Liver (tissue), 9 donors: ENCODE results near the gene OSBPL5. TPM values are rescaled to one million over a fixed set of nuclear protein-coding genes. Genes with fewer than 3 reads are reported as not detected.
"Not testable (repeated sequence)": the region's sequence is repeated elsewhere in the genome, so short reads cannot be mapped to it uniquely, and the experiment has no call there.

Experiments
- DNase-seq: peaks from one replicate; pipeline ENCODE4 v3.0.0-alpha.2; 2017; ENCODE audit warnings: low spot score
- H3K27ac ChIP-seq, 2 donors: one replicate each; pipeline ENCODE4 v1.7.0; 2013; ENCODE audit warnings: inconsistent platforms in 2 of 2, low read length in 2 of 2, control low read depth in 1 of 2, low read depth in 1 of 2, mild to moderate bottlenecking in 1 of 2
- H3K27me3 ChIP-seq, 4 donors: one replicate each; pipeline versions ENCODE4 v1.6.1 to v1.7.0; 2013; ENCODE audit warnings: low read length in 3 of 4, inconsistent platforms in 1 of 4, mild to moderate bottlenecking in 1 of 4, moderate library complexity in 1 of 4; ENCODE audit not compliant: control insufficient read depth in 4 of 4, insufficient read depth in 4 of 4
- H3K36me3 ChIP-seq, 4 donors: one replicate each; pipeline versions ENCODE4 v1.6.1 to v1.7.0; 2013; ENCODE audit warnings: low read length in 3 of 4, mild to moderate bottlenecking in 3 of 4, low read depth in 1 of 4, moderate library complexity in 1 of 4; ENCODE audit not compliant: control insufficient read depth in 4 of 4, insufficient read depth in 3 of 4
- H3K4me1 ChIP-seq, 4 donors: one replicate each; pipeline versions ENCODE4 v1.6.1 to v1.7.0; 2013; ENCODE audit warnings: low read length in 3 of 4, mild to moderate bottlenecking in 3 of 4, moderate library complexity in 1 of 4; ENCODE audit not compliant: control insufficient read depth in 4 of 4, insufficient read depth in 4 of 4
- H3K4me3 ChIP-seq, 3 donors: one replicate each; pipeline versions ENCODE4 v1.6.1 to v1.7.0; 2013; ENCODE audit warnings: low read length in 3 of 3, control low read depth in 1 of 3, low read depth in 1 of 3, mild to moderate bottlenecking in 1 of 3
- H3K9ac ChIP-seq, 2 donors: one replicate each; pipeline ENCODE4 v1.7.0; 2013; ENCODE audit warnings: low read length in 2 of 2, mild to moderate bottlenecking in 2 of 2, moderate library complexity in 2 of 2, control low read depth in 1 of 2, low read depth in 1 of 2
- H3K9me3 ChIP-seq, 4 donors: one replicate each; pipeline versions ENCODE4 v1.6.1 to v1.7.0; 2013; ENCODE audit warnings: low read length in 3 of 4; ENCODE audit not compliant: control insufficient read depth in 4 of 4
- ATF3 ChIP-seq: IDR thresholded peaks from 2 replicates; pipeline ENCODE4 v1.6.1; 2016; ENCODE audit warnings: antibody characterized with exemption
- CTCF ChIP-seq: fragments of 150-350 bp; IDR thresholded peaks from 2 replicates; pipeline ENCODE4 v1.5.1; 2017; ENCODE audit warnings: improper control_type of control experiment, low read depth, low read length; ENCODE audit not compliant: missing input control
- EGR1 ChIP-seq, 2 donors: IDR thresholded peaks; 2 replicates each; pipeline ENCODE4 v1.6.1; 2016 to 2018; ENCODE audit warnings: antibody characterized with exemption in 2 of 2, low read depth in 2 of 2
- FOXA1 ChIP-seq: IDR thresholded peaks from 2 replicates; pipeline ENCODE4 v1.6.1; 2016; ENCODE audit warnings: antibody characterized with exemption
- HNF4A ChIP-seq, 2 donors: conservative IDR thresholded peaks; 2 replicates each; pipeline ENCODE4 v1.6.1; 2016; ENCODE audit warnings: antibody characterized with exemption in 2 of 2, mild to moderate bottlenecking in 2 of 2
- JUND ChIP-seq, 2 donors: IDR thresholded peaks; 2 replicates each; pipeline ENCODE4 v1.6.1; 2016; ENCODE audit warnings: antibody characterized with exemption in 2 of 2
- NR2F2 ChIP-seq: IDR thresholded peaks from 2 replicates; pipeline ENCODE4 v1.6.1; 2016; ENCODE audit warnings: antibody characterized with exemption
- TAF1 ChIP-seq: conservative IDR thresholded peaks from 2 replicates; pipeline ENCODE4 v1.6.1; 2016; ENCODE audit warnings: antibody characterized with exemption, mild to moderate bottlenecking
- YY1 ChIP-seq: IDR thresholded peaks from 2 replicates; pipeline ENCODE4 v1.6.1; 2016; ENCODE audit warnings: antibody characterized with exemption, mild to moderate bottlenecking
- ZBTB33 ChIP-seq: IDR thresholded peaks from 2 replicates; pipeline ENCODE4 v1.6.1; 2016; ENCODE audit warnings: antibody characterized with exemption
- WGBS: extraction: QIAGEN DNeasy Blood & Tissue Kit; methylation state at CpG from one replicate; pipeline ENCODE4 v1.1.7; 2013; 5-methylcytosine and 5-hydroxymethylcytosine counted together
- polyA plus RNA-seq, 2 donors: library from polyadenylated mRNA; stranded (reverse) in 1 of 2; unstranded in 1 of 2; fragments of 200-250 nt in 1 of 2; fragments of >200 nt in 1 of 2; fragmentation: Nextera tagmentation in 1 of 2; extraction: Ambion mirVana in 1 of 2; gene quantifications; one replicate each; pipeline versions ENCODE4 v1.2.1 to v1.2.3, GENCODE V29; 2013 to 2015
- total RNA-seq, 2 donors: library from RNA; depleted of rRNA; stranded (reverse); fragments of >200 nt; gene quantifications; one replicate each; pipeline ENCODE4 v1.2.3, GENCODE V29; 2014
- TF ChIP-seq, protein P1 (sequence below): IDR thresholded peaks from 2 replicates; pipeline ENCODE4 v1.6.1; 2016; ENCODE audit warnings: antibody characterized with exemption, mild to moderate bottlenecking
- donor health status: healthy.
- donor health status: healthy.
- donor health status: healthy.
- donor health status: healthy.
- donor health status: healthy.

OSBPL5 gene
- total and polyA plus RNA-seq, 4 donors = 0.74 to 6.2 (median 3.9) TPM

GRCh38 chr11:3063432-3063831 is 101.7 kb downstream of the OSBPL5 start:
- DNase-seq, H3K4me1 ChIP-seq, H3K36me3 ChIP-seq, H3K4me3 ChIP-seq, H3K27me3 ChIP-seq, H3K27ac ChIP-seq, H3K9ac ChIP-seq, H3K9me3 ChIP-seq: not testable (repeated sequence)
- 77% methylated on average over 4 of the region's 4 CpGs for WGBS

- no peak for TF ChIP-seq JUND (IDR thresholded peaks at IDR 0.05)
- no peak for TF ChIP-seq CTCF
- TF ChIP-seq EGR1 (IDR thresholded peaks at IDR 0.05; ENCODE audit: low read depth in 2 of 2) = no peak
- TF ChIP-seq ATF3 = no peak
- H3K27ac ChIP-seq = no peak overlapping the region
- H3K9ac ChIP-seq = no peak overlapping the region
- no peak overlapping the region for H3K4me3 ChIP-seq
- H3K4me1 ChIP-seq = peaks cover 3 to 18% (median 15%) of the 10 kb centered on the region in 4 donors
- H3K36me3 ChIP-seq = no peaks in the 10 kb centered on the region
- 92% methylated on average over 11 of the region's 11 CpGs for WGBS
- no peaks in the 10 kb centered on the region for H3K27me3 ChIP-seq
- no peak for DNase-seq
- no peaks in the 10 kb centered on the region for H3K9me3 ChIP-seq
Observed at GRCh38 chr11:3060436-3061025, 104.6 kb downstream of the OSBPL5 start.

GRCh38 chr11:3058753-3059664 is 106.1 kb downstream of the OSBPL5 start:
- Histone ChIP-seq H3K9ac (no peak overlapping the region), H3K4me3 (no peak overlapping the region), H3K9me3 (no peaks in the 10 kb centered on the region), H3K27ac (no peak overlapping the region), H3K36me3 (peaks cover 0 to 6% (median under 1%) of the 10 kb centered on the region in 4 donors), H3K4me1 (peaks cover 3 to 20% (median 16%) of the 10 kb centered on the region in 4 donors), H3K27me3 (no peaks in the 10 kb centered on the region)
- 91% methylated on average over 13 of the region's 13 CpGs for WGBS
- no peak for DNase-seq
- no peak for TF ChIP-seq YY1
- no peak for TF ChIP-seq HNF4A (conservative IDR thresholded peaks at IDR 0.05)
- no peak for TF ChIP-seq JUND (IDR thresholded peaks at IDR 0.05)
- TF ChIP-seq, protein P1, sequence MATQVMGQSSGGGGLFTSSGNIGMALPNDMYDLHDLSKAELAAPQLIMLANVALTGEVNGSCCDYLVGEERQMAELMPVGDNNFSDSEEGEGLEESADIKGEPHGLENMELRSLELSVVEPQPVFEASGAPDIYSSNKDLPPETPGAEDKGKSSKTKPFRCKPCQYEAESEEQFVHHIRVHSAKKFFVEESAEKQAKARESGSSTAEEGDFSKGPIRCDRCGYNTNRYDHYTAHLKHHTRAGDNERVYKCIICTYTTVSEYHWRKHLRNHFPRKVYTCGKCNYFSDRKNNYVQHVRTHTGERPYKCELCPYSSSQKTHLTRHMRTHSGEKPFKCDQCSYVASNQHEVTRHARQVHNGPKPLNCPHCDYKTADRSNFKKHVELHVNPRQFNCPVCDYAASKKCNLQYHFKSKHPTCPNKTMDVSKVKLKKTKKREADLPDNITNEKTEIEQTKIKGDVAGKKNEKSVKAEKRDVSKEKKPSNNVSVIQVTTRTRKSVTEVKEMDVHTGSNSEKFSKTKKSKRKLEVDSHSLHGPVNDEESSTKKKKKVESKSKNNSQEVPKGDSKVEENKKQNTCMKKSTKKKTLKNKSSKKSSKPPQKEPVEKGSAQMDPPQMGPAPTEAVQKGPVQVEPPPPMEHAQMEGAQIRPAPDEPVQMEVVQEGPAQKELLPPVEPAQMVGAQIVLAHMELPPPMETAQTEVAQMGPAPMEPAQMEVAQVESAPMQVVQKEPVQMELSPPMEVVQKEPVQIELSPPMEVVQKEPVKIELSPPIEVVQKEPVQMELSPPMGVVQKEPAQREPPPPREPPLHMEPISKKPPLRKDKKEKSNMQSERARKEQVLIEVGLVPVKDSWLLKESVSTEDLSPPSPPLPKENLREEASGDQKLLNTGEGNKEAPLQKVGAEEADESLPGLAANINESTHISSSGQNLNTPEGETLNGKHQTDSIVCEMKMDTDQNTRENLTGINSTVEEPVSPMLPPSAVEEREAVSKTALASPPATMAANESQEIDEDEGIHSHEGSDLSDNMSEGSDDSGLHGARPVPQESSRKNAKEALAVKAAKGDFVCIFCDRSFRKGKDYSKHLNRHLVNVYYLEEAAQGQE = no peak
- no peak for TF ChIP-seq NR2F2
- no peak for TF ChIP-seq CTCF
- no peak for TF ChIP-seq ZBTB33
- no peak for TF ChIP-seq FOXA1
- TF ChIP-seq TAF1 = no peak
